HG02852 (cell line): ENCODE results near the gene FOXN3.

Experiments
- ATAC-seq: cut with Tn5 transposase; IDR thresholded peaks from one replicate; pipeline ENCODE4 v1.9.1; 2021; ENCODE audit warnings: mild to moderate bottlenecking, moderate library complexity; ENCODE audit not compliant: unreplicated experiment

The FOXN3 gene

DNA sequence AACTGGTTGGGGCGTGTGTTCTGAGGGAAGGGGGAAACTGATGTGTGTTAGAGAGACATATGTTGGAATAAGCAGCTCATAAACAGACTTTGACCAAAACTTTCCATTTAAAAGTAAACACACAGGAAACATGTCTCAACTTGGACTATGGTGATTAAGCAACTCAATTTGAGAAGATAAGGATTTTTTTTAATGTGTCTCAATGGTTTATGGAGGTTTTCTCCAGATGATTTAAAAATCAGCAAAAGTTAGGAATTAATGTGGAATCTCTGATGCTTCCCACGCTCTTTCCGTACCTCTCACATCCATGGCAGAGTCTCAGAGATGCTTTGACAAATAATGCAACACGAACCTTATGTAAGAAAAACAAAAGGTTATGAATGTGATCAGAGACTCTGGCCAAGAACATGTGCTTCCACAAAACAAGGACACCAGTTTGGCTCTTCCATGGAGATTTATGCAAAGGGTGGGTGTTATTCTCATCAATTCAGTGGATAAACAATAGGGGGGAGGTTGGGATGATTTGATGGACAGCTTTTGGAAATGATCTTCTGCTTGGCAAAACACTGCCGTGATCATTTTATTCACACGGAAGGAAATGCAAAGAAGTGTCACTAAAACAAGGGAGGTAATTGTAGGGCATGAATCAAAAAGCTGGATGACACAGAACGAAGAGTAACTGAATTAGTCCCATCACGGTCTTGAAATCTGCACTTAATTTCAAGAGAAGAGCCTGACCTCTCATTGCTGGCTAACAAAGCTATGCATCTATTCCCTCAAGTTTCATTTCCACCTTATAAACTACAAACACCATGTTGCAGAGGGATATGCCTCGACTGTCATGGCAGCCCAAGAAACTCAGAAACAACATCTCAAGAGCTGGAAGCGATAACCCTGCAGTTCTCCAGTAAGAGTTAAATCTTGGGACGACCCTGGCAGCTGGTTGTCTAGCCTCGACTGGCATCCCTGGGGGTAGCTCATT is 76.5 kb downstream of the FOXN3 start:
- no peak for ATAC-seq

DNA sequence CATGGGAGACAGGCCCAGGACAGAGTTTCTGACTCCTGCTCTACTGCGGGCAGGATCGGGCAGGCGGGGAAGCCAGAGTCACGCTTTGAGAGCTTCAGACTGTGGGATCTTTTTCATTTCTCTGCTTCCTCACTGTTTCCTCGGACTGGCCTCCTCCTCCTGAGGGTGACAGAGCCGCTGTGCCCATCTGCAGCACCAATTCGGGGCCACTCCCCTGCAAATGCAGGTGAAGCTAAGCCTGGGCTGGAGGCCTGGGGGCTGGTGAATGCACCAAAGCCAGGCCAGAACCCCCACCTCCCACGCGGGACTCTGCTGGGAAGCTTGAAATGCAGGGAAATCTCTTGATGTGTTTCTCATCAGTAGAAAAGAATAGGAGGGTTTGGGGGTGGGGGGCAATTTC is 77.5 kb downstream of the FOXN3 start:
- ATAC-seq = no peak

DNA sequence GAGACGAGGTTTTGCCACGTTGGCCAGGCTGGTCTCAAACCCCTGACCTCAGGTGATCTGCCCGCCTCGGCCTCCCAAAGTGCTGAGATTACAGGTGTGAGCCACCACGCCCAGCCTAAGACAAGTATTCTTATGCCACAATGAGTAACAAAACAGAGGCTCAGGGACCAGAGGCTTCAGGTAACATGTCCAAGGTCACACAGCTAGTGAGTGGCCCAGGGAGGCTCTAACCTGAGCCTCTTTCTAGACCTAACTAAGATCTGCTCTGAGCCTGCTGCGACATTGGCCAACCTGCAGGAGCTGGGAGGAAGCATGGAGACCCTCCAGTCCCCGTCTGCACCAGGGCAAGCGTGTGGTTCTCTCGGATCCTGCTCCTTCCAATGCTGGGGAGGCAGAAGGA is 77.9 kb downstream of the FOXN3 start:
- no peak for ATAC-seq

DNA sequence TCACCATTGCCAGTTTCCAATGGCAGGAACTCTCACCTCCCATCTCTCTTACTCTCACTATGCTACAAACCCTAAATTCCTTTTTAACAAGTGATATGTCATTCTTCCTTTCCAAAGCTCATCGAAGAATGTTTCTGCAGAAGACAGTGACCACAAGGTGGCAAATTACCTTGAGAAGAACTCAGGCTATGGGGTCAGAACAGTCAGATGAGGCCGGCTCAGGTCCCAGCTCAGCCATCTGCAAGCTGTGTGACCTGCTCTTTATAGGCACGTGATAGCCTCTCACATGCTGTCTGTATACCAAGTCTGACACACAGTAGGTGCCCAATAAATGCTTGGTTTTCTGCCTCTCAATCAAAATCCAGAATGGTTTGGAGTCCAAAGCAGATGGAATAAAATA is 80.7 kb downstream of the FOXN3 start:
- ATAC-seq = no peak

DNA sequence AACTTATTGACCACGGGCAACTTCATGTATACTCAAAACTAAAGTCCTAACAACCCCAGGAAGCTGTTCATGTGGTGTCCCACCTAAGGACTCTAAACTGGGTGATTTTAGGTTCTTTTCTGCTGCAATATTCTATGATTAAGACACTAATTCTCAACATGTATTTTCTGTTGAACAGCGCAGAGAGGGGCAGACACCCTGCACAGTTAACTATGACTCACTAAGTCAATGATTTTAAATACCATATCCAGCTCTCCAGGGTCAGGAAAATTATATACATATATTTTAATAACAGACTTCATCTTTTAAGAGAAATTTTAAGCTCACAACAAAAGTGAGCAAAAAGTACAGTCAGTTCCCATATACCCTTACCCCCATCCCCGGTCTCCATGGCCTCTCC is 85.0 kb downstream of the FOXN3 start:
- no peak for ATAC-seq

DNA sequence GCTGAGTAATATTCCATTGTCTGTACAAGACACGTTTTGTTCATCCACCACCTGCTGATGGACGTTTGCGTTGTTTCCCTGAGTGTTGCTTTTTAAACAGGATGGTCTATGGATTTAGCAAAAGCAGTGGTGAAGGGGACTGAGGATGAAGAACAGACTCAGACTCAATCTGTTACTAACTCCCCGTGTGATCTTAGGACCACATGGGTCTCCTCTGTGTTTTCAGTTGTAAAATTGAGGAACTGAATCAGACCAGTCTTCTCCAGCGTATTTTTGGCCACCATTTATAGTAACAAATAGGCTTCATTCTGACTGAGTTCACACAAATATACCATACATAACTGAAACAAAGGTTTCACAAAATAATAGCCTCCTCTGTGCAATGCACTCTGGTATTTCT is 85.6 kb downstream of the FOXN3 start:
- ATAC-seq = peak; percentile 93

DNA sequence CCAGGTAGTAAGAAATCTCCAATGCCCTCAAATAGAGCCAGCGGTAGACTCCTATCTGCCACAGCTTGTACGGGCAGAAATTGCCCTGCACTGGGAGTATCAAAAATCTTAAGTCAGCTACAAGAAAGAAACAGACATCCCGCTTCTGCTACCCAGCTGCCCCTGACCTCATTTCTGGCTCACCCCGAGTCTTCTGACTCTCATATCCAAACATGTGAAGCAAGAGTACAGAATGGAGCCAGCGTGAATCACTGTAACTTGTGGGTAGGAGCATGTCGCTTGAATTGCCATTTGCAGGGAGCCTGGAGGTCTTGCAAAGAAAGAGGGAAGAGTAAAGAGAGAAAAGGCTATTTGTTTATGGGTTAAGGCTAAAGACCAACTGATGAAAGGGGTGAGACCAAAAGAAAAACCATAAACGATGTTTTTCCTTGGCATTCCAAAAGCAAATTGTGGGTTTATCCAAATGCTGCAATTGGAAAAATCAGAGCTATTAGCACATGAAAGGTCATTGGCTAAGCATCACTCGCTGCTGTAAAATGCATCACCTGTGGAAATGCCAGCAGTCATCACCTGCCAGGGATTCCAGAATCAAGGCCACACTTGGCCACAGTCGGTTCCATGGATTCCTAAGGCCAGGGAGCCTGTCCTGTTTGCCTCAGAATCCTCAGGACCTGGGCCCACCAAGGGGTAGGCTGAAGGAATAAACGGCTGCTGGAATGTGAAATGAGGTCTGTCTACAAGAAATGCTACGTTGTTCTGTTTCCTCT is 86.6 kb downstream of the FOXN3 start:
- ATAC-seq = no peak

DNA sequence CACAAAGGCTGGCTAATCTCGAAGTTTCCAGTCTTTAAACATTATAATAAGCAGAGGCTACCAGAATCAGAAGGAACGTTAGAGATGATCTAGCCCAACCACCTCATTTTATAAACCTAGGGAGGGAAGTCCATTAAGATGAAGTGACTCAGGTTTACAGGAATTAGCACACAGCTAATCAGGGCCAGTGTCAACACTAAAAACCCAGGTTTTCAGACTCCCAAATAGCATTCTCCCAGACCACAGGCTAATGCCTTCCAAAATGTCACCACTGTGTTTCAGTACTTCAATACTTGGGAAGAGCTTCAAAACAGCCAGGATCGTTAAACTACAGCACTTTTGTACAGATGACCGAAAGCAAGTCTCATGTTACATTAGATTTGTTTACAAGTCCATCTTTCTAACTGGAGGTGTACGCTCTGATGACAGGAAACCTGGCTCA is 89.2 kb downstream of the FOXN3 start:
- no peak for ATAC-seq

DNA sequence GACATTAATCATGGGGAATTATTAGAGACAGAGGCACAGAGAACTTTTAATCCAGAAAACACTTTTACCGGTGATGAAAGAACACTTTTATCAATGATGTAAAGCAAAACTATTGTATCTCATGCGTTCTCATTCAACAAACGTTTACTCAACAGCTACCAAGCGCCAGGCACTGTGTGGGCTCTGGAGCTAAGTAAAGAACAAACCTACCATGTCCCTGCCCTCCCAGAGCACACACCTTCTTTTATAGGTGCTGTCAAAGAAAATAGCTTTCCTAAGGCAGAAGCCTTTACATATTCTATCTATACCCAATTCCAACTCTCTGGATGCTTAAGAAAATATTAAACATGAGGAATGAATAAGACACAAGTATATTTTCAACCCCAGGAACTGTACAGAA is 91.1 kb downstream of the FOXN3 start:
- ATAC-seq = no peak

DNA sequence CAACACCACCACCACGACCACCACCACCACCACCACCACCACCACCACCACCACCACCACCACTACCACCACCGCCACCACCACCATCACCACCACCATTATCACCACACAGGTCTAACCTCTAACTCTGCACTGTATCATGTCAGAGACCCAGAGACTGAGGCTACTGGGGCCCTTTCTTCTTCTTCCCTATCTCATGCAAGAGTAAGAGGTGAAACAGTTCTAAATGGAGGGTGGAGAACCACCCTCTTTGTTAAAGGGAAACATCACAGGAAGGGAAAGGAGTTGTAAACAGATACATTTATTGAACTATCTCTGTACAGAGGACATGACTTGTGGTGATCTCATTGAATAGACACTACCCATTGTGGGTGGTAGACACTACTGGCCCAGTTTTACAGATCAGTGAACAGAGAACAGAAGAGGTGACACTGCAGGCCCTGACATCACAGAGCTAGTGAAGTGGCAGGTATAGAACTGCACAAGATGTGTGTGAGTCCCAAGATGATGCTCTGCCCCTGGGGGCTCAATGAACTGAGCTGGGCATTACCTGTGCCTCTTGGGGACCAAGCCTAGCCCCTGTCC is 91.6 kb downstream of the FOXN3 start:
- ATAC-seq = no peak

DNA sequence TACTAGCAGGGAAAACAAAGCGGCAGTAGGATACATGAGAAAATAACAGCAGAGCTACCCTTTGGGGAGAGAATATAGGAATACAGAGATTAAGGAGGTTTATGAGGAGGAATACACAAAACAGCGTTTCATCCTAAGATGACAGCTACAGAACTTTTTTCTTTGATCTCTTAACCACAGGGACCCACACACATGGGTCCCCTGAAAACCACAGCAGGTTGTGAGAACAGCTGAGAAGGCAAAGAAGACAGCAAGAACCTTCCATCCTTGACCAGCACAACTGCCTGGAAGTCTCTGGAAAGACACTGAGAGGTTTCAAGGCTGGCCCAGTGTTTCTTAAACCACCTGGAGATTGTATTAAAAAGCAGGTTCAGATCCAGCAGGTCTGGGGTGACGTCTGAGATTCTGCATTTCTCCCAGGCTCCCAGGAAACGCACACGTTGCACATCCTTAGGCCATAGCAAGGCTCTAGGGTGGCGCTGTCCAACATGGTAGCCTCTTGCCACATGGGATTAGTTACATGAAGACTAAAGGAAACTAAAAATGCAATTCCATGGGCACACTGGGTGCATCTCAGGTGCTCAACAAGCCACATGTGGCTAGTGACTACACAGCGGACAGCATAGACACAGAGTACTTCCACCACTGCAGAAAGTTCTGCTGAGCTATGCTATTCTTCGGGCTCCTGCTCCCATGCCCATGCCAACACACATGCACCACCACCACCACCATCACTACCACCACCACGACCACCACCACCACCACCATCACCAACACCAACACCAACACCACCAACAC is 92.3 kb downstream of the FOXN3 start:
- peak; percentile 89 for ATAC-seq

DNA sequence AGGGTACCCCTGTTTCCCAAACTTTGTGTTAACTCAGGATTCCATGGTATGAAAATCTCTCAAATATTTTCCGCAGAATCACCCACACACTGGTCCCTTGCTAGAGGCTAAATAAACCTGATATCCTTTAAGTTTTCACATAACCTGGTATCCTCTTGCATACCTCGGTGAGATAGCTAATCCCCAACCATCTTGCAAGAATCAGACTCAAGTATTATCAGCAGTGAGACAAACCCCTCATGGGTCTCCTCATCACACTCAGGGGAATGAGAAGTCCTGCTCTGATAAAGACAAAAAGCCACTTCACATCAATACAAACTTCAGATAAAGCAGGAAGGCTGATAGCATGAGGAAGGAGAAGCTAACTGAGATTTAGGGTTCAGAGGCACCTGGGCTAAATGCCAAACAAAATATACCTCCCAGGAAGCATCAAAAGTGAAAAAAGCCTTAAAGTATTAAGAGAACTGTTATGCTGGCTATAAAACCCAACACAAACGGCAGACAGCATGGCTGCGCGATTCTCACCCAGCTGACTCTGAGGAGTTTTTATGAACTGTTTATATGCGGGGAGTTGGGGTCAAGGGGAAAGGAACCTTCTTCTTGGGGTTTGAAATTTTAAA is 96.5 kb downstream of the FOXN3 start:
- no peak for ATAC-seq

DNA sequence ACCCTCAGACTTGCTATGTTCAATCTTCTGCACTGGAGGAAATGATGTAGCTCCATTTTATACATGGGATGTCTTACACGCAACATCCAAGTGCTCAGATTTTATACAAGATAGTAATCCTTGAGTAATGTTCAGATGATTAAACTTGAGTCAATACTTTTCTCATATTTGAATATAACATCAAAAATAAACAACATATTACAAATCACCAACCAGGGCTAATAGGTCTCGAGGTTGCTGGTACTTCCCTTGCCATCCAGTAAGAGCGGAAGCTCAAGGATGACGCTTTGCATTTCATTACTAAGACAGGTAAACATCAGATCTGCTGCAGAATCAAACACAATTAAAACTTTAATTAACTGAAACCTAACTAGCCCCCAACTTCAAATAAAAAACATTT is 97.3 kb downstream of the FOXN3 start:
- ATAC-seq = no peak

DNA sequence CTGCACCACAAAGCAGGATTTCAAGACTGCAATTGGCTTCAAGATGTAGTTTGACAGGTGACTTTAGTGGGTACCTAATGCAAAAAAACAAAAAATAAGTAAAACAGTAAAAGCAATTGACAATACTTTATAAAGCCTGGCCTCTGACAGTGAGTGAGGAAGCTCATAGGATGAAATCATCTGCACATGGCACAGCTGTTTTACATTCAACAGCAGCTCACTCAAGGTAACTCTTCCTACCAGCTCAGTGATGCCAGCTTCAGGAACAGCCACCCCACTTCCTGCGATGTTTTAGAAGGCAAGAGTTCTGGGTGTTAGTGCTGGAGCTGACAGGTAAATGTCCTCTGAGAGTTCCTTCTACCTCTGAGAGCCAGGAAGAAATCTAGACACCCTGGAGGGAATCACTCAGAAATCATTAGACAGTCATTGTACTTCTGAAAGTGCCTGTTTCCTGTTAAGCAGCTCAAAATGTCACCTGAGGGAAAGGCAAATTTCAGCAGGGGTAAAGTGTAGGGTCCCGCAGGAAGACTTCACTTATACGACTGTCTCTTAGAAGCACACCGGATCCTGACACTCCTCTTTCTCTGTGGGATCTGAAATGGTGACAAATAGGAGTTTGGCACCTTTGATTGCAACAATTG is 99.9 kb downstream of the FOXN3 start:
- ATAC-seq = peak; percentile 87

DNA sequence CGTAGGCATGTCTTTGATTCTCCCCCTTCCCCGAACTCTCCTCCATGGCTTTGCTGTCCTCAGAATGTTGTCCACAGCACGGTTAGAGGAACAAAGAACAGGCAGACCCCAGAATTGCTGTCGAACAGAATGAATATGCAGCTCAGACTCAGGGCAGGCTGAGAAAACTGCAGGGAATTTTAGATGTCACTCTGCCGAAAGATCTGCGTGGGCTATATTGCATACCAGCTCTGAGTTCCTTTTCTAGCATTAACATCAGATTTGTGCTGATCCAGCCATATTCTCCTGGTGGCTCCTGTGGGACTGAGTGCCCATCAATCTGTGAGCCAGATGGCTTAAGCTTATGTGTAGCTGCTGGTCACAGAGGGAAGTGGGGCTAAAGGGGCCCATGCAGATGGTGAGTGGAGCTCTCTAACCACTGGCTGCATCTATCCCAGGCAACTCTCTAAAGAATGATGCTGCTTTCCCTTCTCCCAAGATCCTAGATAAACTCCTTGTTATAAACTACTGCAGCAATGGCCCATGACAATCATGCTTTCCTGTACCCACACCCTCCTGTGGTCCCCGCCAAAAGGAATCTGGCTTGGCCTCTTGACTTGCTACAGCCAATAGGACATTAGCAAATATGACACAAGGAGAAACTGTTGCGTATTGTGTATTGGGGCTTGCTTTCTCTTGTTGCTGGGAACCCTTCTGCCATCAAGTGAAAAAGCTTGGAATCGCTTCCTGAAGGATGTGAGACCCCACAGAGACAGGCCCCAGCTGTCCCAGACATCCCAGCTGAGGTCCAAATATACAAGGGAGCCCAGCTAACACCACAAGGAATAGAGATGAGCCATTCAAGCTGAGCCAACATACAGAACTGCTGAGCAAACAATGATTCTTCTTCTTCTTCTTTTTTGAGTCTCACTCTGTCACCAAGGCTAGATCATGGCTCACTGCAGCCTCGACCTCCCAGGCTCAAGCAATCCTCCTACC is 101.3 kb downstream of the FOXN3 start:
- no peak for ATAC-seq

DNA sequence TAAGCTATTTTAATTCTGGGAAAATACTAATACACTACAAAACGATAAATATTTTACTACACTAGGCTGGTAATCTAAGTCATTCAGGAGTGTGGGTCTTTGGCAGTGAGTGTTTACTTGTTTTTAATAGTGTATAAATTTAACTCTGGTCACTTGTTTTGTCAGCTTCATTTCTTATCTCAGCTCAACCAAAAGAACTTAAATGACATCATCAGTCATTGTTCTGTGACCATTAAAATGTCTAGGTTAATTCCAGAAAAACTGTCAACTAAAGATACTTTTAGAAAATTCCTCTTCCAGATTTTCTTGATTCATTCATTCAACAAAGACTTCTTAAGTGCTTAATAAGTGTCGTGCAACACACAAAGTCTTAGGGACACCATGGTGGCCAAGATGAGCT is 102.8 kb downstream of the FOXN3 start:
- ATAC-seq = no peak

DNA sequence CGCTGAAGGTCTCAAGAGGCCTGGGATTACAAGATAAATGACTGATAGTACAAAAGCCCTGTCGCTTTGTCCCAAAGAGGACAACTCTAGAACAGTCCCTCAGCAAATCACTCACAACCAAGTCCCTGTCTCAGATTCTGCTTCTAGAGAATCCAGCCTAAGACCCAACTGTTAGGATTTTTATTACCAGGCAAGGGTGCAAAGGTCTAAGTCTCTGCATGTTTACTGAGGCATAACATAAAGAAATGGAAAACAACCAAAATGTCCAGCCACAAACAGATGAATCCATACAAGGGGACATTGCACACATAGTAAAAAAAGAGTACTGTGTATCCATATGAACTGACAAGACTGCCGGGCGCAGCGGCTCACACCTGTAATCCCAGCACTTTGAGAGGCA is 104.1 kb downstream of the FOXN3 start:
- ATAC-seq = no peak

DNA sequence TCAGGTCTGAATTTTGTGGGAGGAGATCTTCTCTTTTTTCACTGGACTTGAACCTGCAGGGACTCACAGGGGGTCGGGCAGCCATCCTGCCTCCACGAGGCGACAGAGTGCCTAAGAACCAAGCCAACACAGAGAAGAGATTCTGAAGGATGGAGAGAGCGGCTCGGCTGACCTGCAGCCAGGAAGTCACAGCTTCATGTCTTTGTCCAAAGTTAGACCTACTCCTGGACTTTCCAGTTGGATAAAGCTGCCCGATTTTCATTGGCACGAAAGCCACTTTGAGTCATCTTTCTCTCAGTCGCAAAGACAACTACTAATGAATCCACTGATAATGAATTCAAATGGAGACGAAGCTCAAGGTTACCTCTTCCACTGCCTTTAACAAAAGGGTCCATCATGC is 106.8 kb downstream of the FOXN3 start:
- no peak for ATAC-seq
